Rectal smooth muscle tissue (tissue), 1 donor: ENCODE results near the gene KIT.

Experiments used
- H3K27ac ChIP-seq: one replicate; pipeline ENCODE4 v1.7.0; 2013; ENCODE audit warnings: low read depth, low read length, inconsistent platforms
- H3K27me3 ChIP-seq: one replicate; pipeline ENCODE4 v1.7.0; 2013; ENCODE audit warnings: low read length; ENCODE audit not compliant: control insufficient read depth, insufficient read depth
- H3K36me3 ChIP-seq: one replicate; pipeline ENCODE4 v1.7.0; 2013; ENCODE audit warnings: low read length; ENCODE audit not compliant: control insufficient read depth, insufficient read depth
- H3K4me1 ChIP-seq: one replicate; pipeline ENCODE4 v1.7.0; 2013; ENCODE audit warnings: low read length; ENCODE audit not compliant: control insufficient read depth, insufficient read depth
- H3K4me3 ChIP-seq: one replicate; pipeline ENCODE4 v1.7.0; 2013; ENCODE audit warnings: low read length
- H3K9ac ChIP-seq: one replicate; pipeline ENCODE4 v1.7.0; 2013; ENCODE audit warnings: low read length

The KIT gene

GRCh38 chr4:54643958-54644751 is 13.6 kb upstream of the KIT start:
- H3K4me1 ChIP-seq: no peaks in the 10 kb centered on the region
- H3K9ac ChIP-seq: no peak overlapping the region
- H3K36me3 ChIP-seq: no peaks in the 10 kb centered on the region
- H3K27me3 ChIP-seq: no peaks in the 10 kb centered on the region
- H3K4me3 ChIP-seq: no peak overlapping the region
- no peak overlapping the region for H3K27ac ChIP-seq

- Histone ChIP-seq H3K27me3 (no peaks in the 10 kb centered on the region), H3K4me1 (no peaks in the 10 kb centered on the region), H3K4me3 (no peak overlapping the region), H3K9ac (no peak overlapping the region), H3K36me3 (no peaks in the 10 kb centered on the region), H3K27ac (no peak overlapping the region)
Measured at GRCh38 chr4:54645830-54646229, 11.9 kb upstream of the KIT start.

GRCh38 chr4:54647070-54647469 is 10.7 kb upstream of the KIT start:
- H3K27ac ChIP-seq: no peak overlapping the region
- H3K4me1 ChIP-seq: no peaks in the 10 kb centered on the region
- no peaks in the 10 kb centered on the region for H3K27me3 ChIP-seq
- H3K4me3 ChIP-seq: no peak overlapping the region
- no peaks in the 10 kb centered on the region for H3K36me3 ChIP-seq
- H3K9ac ChIP-seq: no peak overlapping the region

- no peak overlapping the region for H3K27ac ChIP-seq
- H3K4me3 ChIP-seq: no peak overlapping the region
- H3K9ac ChIP-seq: no peak overlapping the region
- H3K4me1 ChIP-seq: no peaks in the 10 kb centered on the region
- no peaks in the 10 kb centered on the region for H3K27me3 ChIP-seq
- H3K36me3 ChIP-seq: no peaks in the 10 kb centered on the region
Measured at GRCh38 chr4:54651050-54651449, 6.7 kb upstream of the KIT start.

- H3K36me3 ChIP-seq: no peaks in the 10 kb centered on the region
- no peak overlapping the region for H3K4me3 ChIP-seq
- H3K4me1 ChIP-seq: peaks cover 2% of the 10 kb centered on the region
- no peak overlapping the region for H3K27ac ChIP-seq
- H3K27me3 ChIP-seq: peaks cover 11% of the 10 kb centered on the region
- no peak overlapping the region for H3K9ac ChIP-seq
Measured at GRCh38 chr4:54654753-54655152, 3.0 kb upstream of the KIT start.

GRCh38 chr4:54657185-54657550 is 589 bp upstream of the KIT start:
- H3K27me3 ChIP-seq: peaks cover 17% of the 10 kb centered on the region
- H3K27ac ChIP-seq: no peak overlapping the region
- peaks cover 2% of the 10 kb centered on the region for H3K4me1 ChIP-seq
- peak overlapping the region; percentile 66 for H3K4me3 ChIP-seq
- H3K36me3 ChIP-seq: no peaks in the 10 kb centered on the region
- no peak overlapping the region for H3K9ac ChIP-seq

GRCh38 chr4:54658252-54659093 is 716 bp downstream of the KIT start:
- H3K4me3 ChIP-seq: peak overlapping the region; percentile 66
- no peaks in the 10 kb centered on the region for H3K36me3 ChIP-seq
- no peak overlapping the region for H3K27ac ChIP-seq
- H3K4me1 ChIP-seq: peaks cover 2% of the 10 kb centered on the region
- H3K27me3 ChIP-seq: peaks cover 17% of the 10 kb centered on the region
- H3K9ac ChIP-seq: no peak overlapping the region

GRCh38 chr4:54659313-54659712 is 1.6 kb downstream of the KIT start:
- Histone ChIP-seq H3K4me3 (peak overlapping the region; percentile 66), H3K4me1 (peaks cover 2% of the 10 kb centered on the region), H3K36me3 (no peaks in the 10 kb centered on the region), H3K27me3 (peaks cover 17% of the 10 kb centered on the region), H3K27ac (no peak overlapping the region), H3K9ac (no peak overlapping the region)

- Histone ChIP-seq H3K36me3 (no peaks in the 10 kb centered on the region), H3K9ac (no peak overlapping the region), H3K27ac (no peak overlapping the region), H3K27me3 (peaks cover 17% of the 10 kb centered on the region), H3K4me1 (peaks cover 2% of the 10 kb centered on the region), H3K4me3 (no peak overlapping the region)
Measured at GRCh38 chr4:54659749-54660535, 2.2 kb downstream of the KIT start.

GRCh38 chr4:54660591-54660990 is 2.8 kb downstream of the KIT start:
- Histone ChIP-seq H3K27me3 (peaks cover 17% of the 10 kb centered on the region), H3K27ac (no peak overlapping the region), H3K4me3 (no peak overlapping the region)

GRCh38 chr4:54661169-54661568 is 3.4 kb downstream of the KIT start:
- peaks cover 17% of the 10 kb centered on the region for H3K27me3 ChIP-seq
- no peak overlapping the region for H3K27ac ChIP-seq
- no peaks in the 10 kb centered on the region for H3K36me3 ChIP-seq
- no peak overlapping the region for H3K4me3 ChIP-seq
- H3K4me1 ChIP-seq: peaks cover 2% of the 10 kb centered on the region
- H3K9ac ChIP-seq: no peak overlapping the region

More at GRCh38 chr4:54660591-54660990, 2.8 kb downstream of the KIT start:
- H3K36me3 ChIP-seq: no peaks in the 10 kb centered on the region
- no peak overlapping the region for H3K9ac ChIP-seq
- peaks cover 2% of the 10 kb centered on the region for H3K4me1 ChIP-seq

- H3K36me3 ChIP-seq: no peaks in the 10 kb centered on the region
- H3K4me3 ChIP-seq: no peak overlapping the region
- H3K27me3 ChIP-seq: peaks cover 17% of the 10 kb centered on the region
- H3K9ac ChIP-seq: no peak overlapping the region
- peaks cover 2% of the 10 kb centered on the region for H3K4me1 ChIP-seq
- H3K27ac ChIP-seq: no peak overlapping the region
Measured at GRCh38 chr4:54661686-54662085, 3.9 kb downstream of the KIT start.
